ENCODE measurements around the gene DOK6. TPM values are rescaled to one million over a fixed set of nuclear protein-coding genes. Genes with fewer than 3 reads are reported as not detected.

DOK6 gene
- total and polyA plus RNA-seq, 10 of the 15 experiments (the other 5 are each of a cell fraction or from before 2014, with no cell fraction given) = 0.01 to 0.09 (median 0.04) TPM; not detected in 4

DNA sequence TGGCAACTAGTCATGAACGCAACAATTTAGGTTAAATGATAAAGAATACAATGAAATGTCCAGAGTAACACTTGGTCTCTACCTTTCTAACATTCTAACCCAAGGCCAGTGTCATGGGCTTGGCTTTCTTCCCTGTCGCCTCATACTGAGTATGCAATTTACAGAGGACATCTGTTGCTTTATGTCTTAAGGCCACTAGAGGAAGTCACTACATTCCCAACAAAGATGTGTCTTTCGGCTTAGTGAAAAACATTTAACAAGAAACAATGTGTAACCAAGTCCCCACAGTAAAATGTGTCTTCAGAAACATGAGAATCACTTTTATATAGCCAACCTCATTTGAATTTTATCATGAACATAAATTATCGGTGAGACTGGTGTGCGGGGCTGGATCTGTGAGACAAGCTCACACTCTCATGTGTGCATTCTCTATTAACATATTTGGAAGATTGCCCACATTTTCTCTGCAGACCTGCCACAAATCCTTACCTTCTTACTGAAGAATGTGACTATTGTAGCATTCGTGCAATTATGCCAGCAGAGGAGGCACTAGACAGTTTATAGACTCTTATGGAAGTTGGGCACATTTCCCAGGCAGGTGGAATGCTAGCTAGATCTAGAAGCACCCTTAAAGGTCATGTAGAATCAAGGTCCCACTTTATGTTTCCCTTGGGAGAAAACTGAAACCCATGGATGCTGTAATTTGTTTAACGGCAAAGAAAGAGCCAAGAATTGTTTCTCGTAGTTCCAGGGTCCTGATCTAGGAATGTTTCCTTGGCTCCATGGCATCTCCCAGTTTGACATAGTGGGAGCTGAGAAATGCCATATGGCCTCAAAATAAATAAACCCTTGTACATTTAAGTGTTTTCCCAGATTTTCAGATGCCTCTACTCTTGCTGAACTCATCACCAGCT, 445.2 kb downstream of the DOK6 start (continued):
- TF ChIP-seq, protein P1, sequence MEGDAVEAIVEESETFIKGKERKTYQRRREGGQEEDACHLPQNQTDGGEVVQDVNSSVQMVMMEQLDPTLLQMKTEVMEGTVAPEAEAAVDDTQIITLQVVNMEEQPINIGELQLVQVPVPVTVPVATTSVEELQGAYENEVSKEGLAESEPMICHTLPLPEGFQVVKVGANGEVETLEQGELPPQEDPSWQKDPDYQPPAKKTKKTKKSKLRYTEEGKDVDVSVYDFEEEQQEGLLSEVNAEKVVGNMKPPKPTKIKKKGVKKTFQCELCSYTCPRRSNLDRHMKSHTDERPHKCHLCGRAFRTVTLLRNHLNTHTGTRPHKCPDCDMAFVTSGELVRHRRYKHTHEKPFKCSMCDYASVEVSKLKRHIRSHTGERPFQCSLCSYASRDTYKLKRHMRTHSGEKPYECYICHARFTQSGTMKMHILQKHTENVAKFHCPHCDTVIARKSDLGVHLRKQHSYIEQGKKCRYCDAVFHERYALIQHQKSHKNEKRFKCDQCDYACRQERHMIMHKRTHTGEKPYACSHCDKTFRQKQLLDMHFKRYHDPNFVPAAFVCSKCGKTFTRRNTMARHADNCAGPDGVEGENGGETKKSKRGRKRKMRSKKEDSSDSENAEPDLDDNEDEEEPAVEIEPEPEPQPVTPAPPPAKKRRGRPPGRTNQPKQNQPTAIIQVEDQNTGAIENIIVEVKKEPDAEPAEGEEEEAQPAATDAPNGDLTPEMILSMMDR (IDR thresholded peaks at IDR 0.05 in 2 of 3, conservative IDR thresholded peaks at IDR 0.05 in 1 of 3; ENCODE audit: control insufficient read depth in 2 of 3, extremely low read depth in 1 of 3, insufficient read depth in 1 of 3, low read depth in 3 of 3, low read length in 3 of 3) = peak; percentile 26 to 40 (median 26); a peak in 4 of 6 replicates
- TF ChIP-seq RCOR1 (conservative IDR thresholded peaks at IDR 0.05; ENCODE audit: low read depth, low read length) (no peak), SMC3 (IDR thresholded peaks at IDR 0.05; ENCODE audit: borderline replicate concordance, low read length) (peak; percentile 24; the same call in 1 of the 2 replicates)

DNA sequence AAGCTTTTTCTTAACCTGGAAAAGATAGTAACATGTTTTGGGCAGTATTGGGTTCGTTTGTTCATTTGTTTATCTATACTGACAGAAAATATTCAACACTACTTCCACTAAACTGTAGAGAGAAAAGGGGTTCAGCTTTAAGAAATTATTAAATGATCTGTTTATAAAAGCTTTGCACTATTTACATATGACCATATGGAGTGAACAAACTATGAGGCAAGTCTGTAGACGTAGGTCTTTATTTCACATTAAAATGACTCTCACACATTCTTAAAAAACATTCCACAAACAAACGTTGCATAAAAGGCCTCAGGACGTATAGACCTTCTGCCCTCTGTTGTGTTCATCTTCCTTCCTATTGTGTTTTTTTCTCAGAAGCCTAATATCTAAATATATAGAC, 452.4 kb downstream of the DOK6 start:
- intact Hi-C loops (cut with micrococcal nuclease; ENCODE audit: unreplicated experiment) (no loop called here), in situ Hi-C loops (cut with MboI) (no loop called here)
- Histone ChIP-seq H3K27ac (ENCODE audit: control insufficient read depth, insufficient read depth) (no peak overlapping the region), H2AFZ (ENCODE audit: control insufficient read depth, low read depth, low read length) (no peak overlapping the region), H3K9me3 (replicated peaks; ENCODE audit: control insufficient read depth, insufficient read depth, low read length) (no peaks in the 10 kb centered on the region), H3K9ac (ENCODE audit: control insufficient read depth, insufficient read depth, low read length) (no peak overlapping the region), H4K20me1 (ENCODE audit: control insufficient read depth, insufficient read depth) (no peaks in the 10 kb centered on the region), H3K4me3 (no peak overlapping the region), H3K79me2 (ENCODE audit: control insufficient read depth, insufficient read depth, low read length) (no peaks in the 10 kb centered on the region), H3K4me2 (ENCODE audit: control insufficient read depth, insufficient read depth) (no peak overlapping the region), H3K36me3 (ENCODE audit: control insufficient read depth in 2 of 2, insufficient read depth in 2 of 2, low read length in 1 of 2) (no peaks in the 10 kb centered on the region; a peak in 2 of 4 replicates), H3K27me3 (replicated peaks in 1 of 2; ENCODE audit: control insufficient read depth in 2 of 2, insufficient read depth in 2 of 2, low read length in 1 of 2) (no peaks in the 10 kb centered on the region), H3K4me1 (ENCODE audit: control insufficient read depth, insufficient read depth, low read length) (no peaks in the 10 kb centered on the region)
- ATAC-seq = no peak
- 42% methylated on average over 4 of the region's 4 CpGs for WGBS (ENCODE audit: insufficient coverage, insufficient replicate concordance, low lambda C conversion rate, missing lambda C conversion rate)
- CTCF ChIA-PET = interaction anchor here (1.0 to 1.1 kb wide), 2 partner anchors 14 to 103 kb away, joined by 3 read pairs; no protein-coding TSS in a partner anchor
- RAD21 ChIA-PET (ENCODE audit: unreplicated experiment) = no interaction called here
- FAIRE-seq = no peak
- DNase-seq (ENCODE audit: low read depth, low spot score) = no peak
- no TSS peak for BruUV-seq (replicated peaks)
- POLR2A ChIA-PET = no interaction called here
- SMC1A ChIA-PET (ENCODE audit: uncharacterized antibody, unreplicated experiment) = interaction anchor here (1.0 to 1.8 kb wide), 2 partner anchors 15 to 46 kb away, joined by 3 to 5 read pairs; no protein-coding TSS in a partner anchor
- no peak for TF ChIP-seq MYB (IDR thresholded peaks at IDR 0.05; ENCODE audit: borderline replicate concordance, low read depth, low read length)
- TF ChIP-seq ZNF274 (IDR thresholded peaks at IDR 0.05; ENCODE audit: insufficient read depth, insufficient read length) = no peak
- no peak for TF ChIP-seq CHD4 (IDR thresholded peaks at IDR 0.05)
- no peak for TF ChIP-seq SMAD5 (IDR thresholded peaks at IDR 0.05; ENCODE audit: low read depth)
- no peak for TF ChIP-seq SP1 (IDR thresholded peaks at IDR 0.05; ENCODE audit: low read depth, low read length)
- no peak for TF ChIP-seq SUPT20H (IDR thresholded peaks at IDR 0.05; ENCODE audit: borderline replicate concordance, control insufficient read depth, low read depth, low read length)
- no peak for TF ChIP-seq BACH1 (IDR thresholded peaks at IDR 0.05; ENCODE audit: borderline replicate concordance)
- no peak for TF ChIP-seq FOS (IDR thresholded peaks at IDR 0.05; ENCODE audit: borderline replicate concordance, extremely low read depth, insufficient read length)
- TF ChIP-seq NFYB (IDR thresholded peaks at IDR 0.05; ENCODE audit: insufficient read depth, low read depth, low read length) = no peak
- TF ChIP-seq GATAD2B (conservative IDR thresholded peaks at IDR 0.05; ENCODE audit: low read depth) = no peak
- TF ChIP-seq FOXM1 (IDR thresholded peaks at IDR 0.05; ENCODE audit: low read depth, low read length) = no peak
- no peak for TF ChIP-seq ESRRA (IDR thresholded peaks at IDR 0.05; ENCODE audit: low read length)
